HCT116 (cell line): ENCODE measurements around the gene MRPL42. TPM values are rescaled to one million over a fixed set of nuclear protein-coding genes. Genes with fewer than 3 reads are reported as not detected.

Experiments
- ATAC-seq: fragments of 200-7000 bp; cut with Tn5 transposase; 2 replicates; pipeline ENCODE4 v1.9.1; 2020; ENCODE audit warnings: mild to moderate bottlenecking, moderate library complexity
- BruUV-seq: library from RNA; stranded (reverse); fragments of 400-500 nt; replicated peaks from 2 replicates; lab custom pipeline; 2021; lab: Mats Ljungman, UMichigan
- CTCF ChIA-PET: fragments of 300-600 bp; sonication (Branson Sonifier 250); formaldehyde crosslinking; loops from one replicate; lab custom pipeline; 2021; ENCODE audit warnings: antibody characterized with exemption; lab: Charles Lee
- POLR2A ChIA-PET: fragments of 300-600, 350-600 bp; sonication (Branson Sonifier 250); formaldehyde crosslinking; loops from one replicate; lab custom pipeline; 2021; ENCODE audit warnings: antibody characterized with exemption; lab: Charles Lee
- RAD21 ChIA-PET, 2 experiments: fragments of 300-600 bp; sonication (Branson Sonifier 250); formaldehyde crosslinking; loops; one replicate each; lab custom pipeline; 2023; ENCODE audit warnings: low total read pairs in 2 of 2; ENCODE audit not compliant: uncharacterized antibody in 2 of 2, unreplicated experiment in 2 of 2, low non-redundant PET in 1 of 2; lab: Charles Lee
- DNase-seq: peaks from one replicate; pipeline ENCODE4 v3.0.0-alpha.2; 2010; ENCODE audit warnings: low read depth, low spot score
- H2AFZ ChIP-seq: fragments of 200-600 bp; shearing (Covaris generic), sonication (generic); 2 replicates; pipeline ENCODE4 v1.6.1; 2017; ENCODE audit warnings: low read depth, mixed run types, mixed read lengths, antibody characterized with exemption, low read length; ENCODE audit not compliant: poor library complexity, severe bottlenecking
- H3K27ac ChIP-seq: 2 replicates; pipeline ENCODE4 v1.5.1; 2012; ENCODE audit warnings: low read depth, low read length
- H3K27me3 ChIP-seq: fragments of 200-600 bp; sonication (generic); 2 replicates; pipeline ENCODE4 v1.6.1; 2016; ENCODE audit warnings: mixed run types, low read length, mixed read lengths; ENCODE audit not compliant: insufficient read depth
- H3K36me3 ChIP-seq, 2 experiments: fragments of 200-500 bp in 1 of 2; fragments of 200-600 bp in 1 of 2; sonication (Bioruptor generic) in 1 of 2; sonication (generic) in 1 of 2; 2 replicates each; pipeline versions ENCODE4 v1.5.1 to v1.6.1; 2014 to 2016; ENCODE audit warnings: low read length in 2 of 2, inconsistent platforms in 1 of 2, mixed read lengths in 1 of 2, mixed run types in 1 of 2; ENCODE audit not compliant: insufficient read depth in 2 of 2, control insufficient read depth in 1 of 2
- H3K4me1 ChIP-seq, 2 experiments: fragments of 200-600 bp in 1 of 2; sonication (generic) in 1 of 2; 2 replicates each; pipeline versions ENCODE4 v1.5.1 to v1.6.1; 2012 to 2017; ENCODE audit warnings: low read length in 2 of 2, inconsistent platforms in 1 of 2, mild to moderate bottlenecking in 1 of 2, mixed read lengths in 1 of 2, mixed run types in 1 of 2, moderate library complexity in 1 of 2; ENCODE audit not compliant: insufficient read depth in 2 of 2, control insufficient read depth in 1 of 2
- H3K4me2 ChIP-seq: fragments of 200-600 bp; sonication (generic); 2 replicates; pipeline ENCODE4 v1.6.1; 2017; ENCODE audit warnings: mixed run types, low read length, mixed read lengths
- H3K4me3 ChIP-seq, 2 experiments: fragments of 200-600 bp in 1 of 2; sonication (generic) in 1 of 2; replicated peaks in 1 of 2; 2 replicates each; pipeline ENCODE4 v1.5.1; 2011 to 2016; ENCODE audit warnings: low read length in 2 of 2, control low read depth in 1 of 2, low read depth in 1 of 2, mild to moderate bottlenecking in 1 of 2, mixed read lengths in 1 of 2, mixed run types in 1 of 2
- H3K79me2 ChIP-seq: fragments of 200-600 bp; sonication (generic); 2 replicates; pipeline ENCODE4 v1.6.1; 2017; ENCODE audit warnings: mild to moderate bottlenecking, mixed run types, low read length, moderate library complexity, mixed read lengths; ENCODE audit not compliant: insufficient read depth
- H3K9ac ChIP-seq: fragments of 200-600 bp; sonication (generic); 2 replicates; pipeline ENCODE4 v1.6.1; 2016; ENCODE audit warnings: low read length, mixed read lengths
- H3K9me2 ChIP-seq: fragments of 200-600 bp; sonication (generic), shearing (Covaris generic); 2 replicates; pipeline ENCODE4 v1.6.1; 2017; ENCODE audit warnings: mixed run types, mild to moderate bottlenecking, moderate library complexity; ENCODE audit not compliant: insufficient read depth
- H3K9me3 ChIP-seq, 2 experiments: fragments of 200-500 bp in 1 of 2; fragments of 200-600 bp in 1 of 2; sonication (Bioruptor generic) in 1 of 2; sonication (generic) in 1 of 2; 2 replicates each; pipeline ENCODE4 v1.6.1; 2014 to 2017; ENCODE audit warnings: low read length in 2 of 2, mixed read lengths in 2 of 2, inconsistent platforms in 1 of 2, low read depth in 1 of 2, mild to moderate bottlenecking in 1 of 2, mixed run types in 1 of 2, moderate library complexity in 1 of 2; ENCODE audit not compliant: control insufficient read depth in 1 of 2, insufficient read depth in 1 of 2
- H4K20me1 ChIP-seq: fragments of 200-600 bp; sonication (generic), shearing (Covaris generic); 2 replicates; pipeline ENCODE4 v1.6.1; 2017; ENCODE audit warnings: mixed run types, mild to moderate bottlenecking, moderate library complexity; ENCODE audit not compliant: insufficient read depth
- ATF3 ChIP-seq: IDR thresholded peaks from 2 replicates; pipeline ENCODE4 v1.6.1; 2012
- CBX3 ChIP-seq: IDR thresholded peaks from 2 replicates; pipeline ENCODE4 v1.6.1; 2012; ENCODE audit warnings: low read depth
- EZH2 ChIP-seq: fragments of 200-600 bp; sonication (generic); IDR thresholded peaks from 2 replicates; pipeline ENCODE4 v1.6.1; 2017; ENCODE audit warnings: antibody characterized with exemption, mixed run types
- EZH2phosphoT487 ChIP-seq: fragments of 200-600 bp; IDR thresholded peaks from 2 replicates; pipeline ENCODE4 v1.6.1; 2018; ENCODE audit warnings: antibody characterized with exemption, borderline replicate concordance
- FOSL1 ChIP-seq: IDR thresholded peaks from 2 replicates; pipeline ENCODE4 v1.6.1; 2012; ENCODE audit warnings: low read depth
- JUND ChIP-seq: IDR thresholded peaks from 2 replicates; pipeline ENCODE4 v1.6.1; 2012
- MAX ChIP-seq: IDR thresholded peaks from 2 replicates; pipeline ENCODE4 v1.6.1; 2012
- POLR2A ChIP-seq: IDR thresholded peaks from 2 replicates; pipeline ENCODE4 v1.7.0; 2011; ENCODE audit warnings: borderline replicate concordance; ENCODE audit not compliant: insufficient read depth, insufficient read length; ENCODE audit errors: extremely low read depth
- POLR2AphosphoS5 ChIP-seq: IDR thresholded peaks from 2 replicates; pipeline ENCODE4 v1.6.1; 2011; ENCODE audit warnings: mild to moderate bottlenecking, low read depth, low read length, moderate library complexity
- RAD21 ChIP-seq: IDR thresholded peaks from 2 replicates; pipeline ENCODE4 v1.6.1; 2012; ENCODE audit warnings: low read depth, mild to moderate bottlenecking
- SP1 ChIP-seq: IDR thresholded peaks from 2 replicates; pipeline ENCODE4 v1.6.1; 2012; ENCODE audit warnings: low read depth
- YY1 ChIP-seq: IDR thresholded peaks from 2 replicates; pipeline ENCODE4 v1.6.1; 2011; ENCODE audit warnings: low read length, low read depth, moderate library complexity, mild to moderate bottlenecking; ENCODE audit not compliant: insufficient replicate concordance; ENCODE audit errors: extremely low read depth
- ZNF274 ChIP-seq: fragments of 200-500 bp; sonication (Bioruptor generic); IDR thresholded peaks from 2 replicates; pipeline ENCODE4 v1.6.1; 2014; ENCODE audit warnings: mild to moderate bottlenecking, low read depth, low read length, inconsistent platforms
- intact Hi-C: fragments of 100-400 bp; cut with micrococcal nuclease; formaldehyde crosslinking; loops from 2 replicates; pipeline ENCODE4 v1.10.0; 2022
- total RNA-seq: library from RNA; stranded (reverse); gene quantifications from one replicate; pipeline ENCODE4 v1.2.1, GENCODE V29; 2021; ENCODE audit not compliant: unreplicated experiment
- TF ChIP-seq, protein P1 (sequence below): IDR thresholded peaks from 2 replicates; pipeline ENCODE4 v1.6.1; 2012; ENCODE audit warnings: low read depth
- TF ChIP-seq, protein P2 (sequence below), 3 experiments: fragments of 200-600 bp in 1 of 3; sonication (generic) in 1 of 3; IDR thresholded peaks in 2 of 3; conservative IDR thresholded peaks in 1 of 3; 2 replicates each; pipeline ENCODE4 v1.5.1; 2012 to 2017; ENCODE audit warnings: low read depth in 2 of 3, low read length in 2 of 3, antibody characterized with exemption in 1 of 3, borderline replicate concordance in 1 of 3, control low read depth in 1 of 3, mild to moderate bottlenecking in 1 of 3, mixed read lengths in 1 of 3, mixed run types in 1 of 3, moderate library complexity in 1 of 3; ENCODE audit not compliant: insufficient read depth in 1 of 3

MRPL42 gene
- total RNA-seq, 1 experiment from 2014 or later: 120 TPM

- Histone ChIP-seq H4K20me1 (no peaks in the 10 kb centered on the region), H3K36me3 (no peaks in the 10 kb centered on the region), H3K9me2 (no peaks in the 10 kb centered on the region), H2AFZ (no peak overlapping the region), H3K4me2 (no peak overlapping the region), H3K9me3 (0 out of 4 replicates have a peak, but pooled peaks cover 0 to 3% of the 10 kb centered on the region in 2 experiments), H3K79me2 (no peaks in the 10 kb centered on the region), H3K9ac (no peak overlapping the region), H3K4me1 (peaks cover 6 to 8% of the 10 kb centered on the region in 2 experiments; a peak in 3 of 4 replicates), H3K4me3 (no peak overlapping the region), H3K27ac (no peak overlapping the region), H3K27me3 (no peaks in the 10 kb centered on the region)
- TF ChIP-seq CBX3 (no peak), RAD21 (no peak), MAX (no peak), JUND (no peak), FOSL1 (no peak), ZNF274 (no peak), YY1 (no peak), EZH2 (no peak), SP1 (no peak), ATF3 (no peak), POLR2AphosphoS5 (no peak), EZH2phosphoT487 (no peak), POLR2A (no peak)
- TF ChIP-seq, protein P1, sequence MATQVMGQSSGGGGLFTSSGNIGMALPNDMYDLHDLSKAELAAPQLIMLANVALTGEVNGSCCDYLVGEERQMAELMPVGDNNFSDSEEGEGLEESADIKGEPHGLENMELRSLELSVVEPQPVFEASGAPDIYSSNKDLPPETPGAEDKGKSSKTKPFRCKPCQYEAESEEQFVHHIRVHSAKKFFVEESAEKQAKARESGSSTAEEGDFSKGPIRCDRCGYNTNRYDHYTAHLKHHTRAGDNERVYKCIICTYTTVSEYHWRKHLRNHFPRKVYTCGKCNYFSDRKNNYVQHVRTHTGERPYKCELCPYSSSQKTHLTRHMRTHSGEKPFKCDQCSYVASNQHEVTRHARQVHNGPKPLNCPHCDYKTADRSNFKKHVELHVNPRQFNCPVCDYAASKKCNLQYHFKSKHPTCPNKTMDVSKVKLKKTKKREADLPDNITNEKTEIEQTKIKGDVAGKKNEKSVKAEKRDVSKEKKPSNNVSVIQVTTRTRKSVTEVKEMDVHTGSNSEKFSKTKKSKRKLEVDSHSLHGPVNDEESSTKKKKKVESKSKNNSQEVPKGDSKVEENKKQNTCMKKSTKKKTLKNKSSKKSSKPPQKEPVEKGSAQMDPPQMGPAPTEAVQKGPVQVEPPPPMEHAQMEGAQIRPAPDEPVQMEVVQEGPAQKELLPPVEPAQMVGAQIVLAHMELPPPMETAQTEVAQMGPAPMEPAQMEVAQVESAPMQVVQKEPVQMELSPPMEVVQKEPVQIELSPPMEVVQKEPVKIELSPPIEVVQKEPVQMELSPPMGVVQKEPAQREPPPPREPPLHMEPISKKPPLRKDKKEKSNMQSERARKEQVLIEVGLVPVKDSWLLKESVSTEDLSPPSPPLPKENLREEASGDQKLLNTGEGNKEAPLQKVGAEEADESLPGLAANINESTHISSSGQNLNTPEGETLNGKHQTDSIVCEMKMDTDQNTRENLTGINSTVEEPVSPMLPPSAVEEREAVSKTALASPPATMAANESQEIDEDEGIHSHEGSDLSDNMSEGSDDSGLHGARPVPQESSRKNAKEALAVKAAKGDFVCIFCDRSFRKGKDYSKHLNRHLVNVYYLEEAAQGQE: no peak
- TF ChIP-seq, protein P2, sequence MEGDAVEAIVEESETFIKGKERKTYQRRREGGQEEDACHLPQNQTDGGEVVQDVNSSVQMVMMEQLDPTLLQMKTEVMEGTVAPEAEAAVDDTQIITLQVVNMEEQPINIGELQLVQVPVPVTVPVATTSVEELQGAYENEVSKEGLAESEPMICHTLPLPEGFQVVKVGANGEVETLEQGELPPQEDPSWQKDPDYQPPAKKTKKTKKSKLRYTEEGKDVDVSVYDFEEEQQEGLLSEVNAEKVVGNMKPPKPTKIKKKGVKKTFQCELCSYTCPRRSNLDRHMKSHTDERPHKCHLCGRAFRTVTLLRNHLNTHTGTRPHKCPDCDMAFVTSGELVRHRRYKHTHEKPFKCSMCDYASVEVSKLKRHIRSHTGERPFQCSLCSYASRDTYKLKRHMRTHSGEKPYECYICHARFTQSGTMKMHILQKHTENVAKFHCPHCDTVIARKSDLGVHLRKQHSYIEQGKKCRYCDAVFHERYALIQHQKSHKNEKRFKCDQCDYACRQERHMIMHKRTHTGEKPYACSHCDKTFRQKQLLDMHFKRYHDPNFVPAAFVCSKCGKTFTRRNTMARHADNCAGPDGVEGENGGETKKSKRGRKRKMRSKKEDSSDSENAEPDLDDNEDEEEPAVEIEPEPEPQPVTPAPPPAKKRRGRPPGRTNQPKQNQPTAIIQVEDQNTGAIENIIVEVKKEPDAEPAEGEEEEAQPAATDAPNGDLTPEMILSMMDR (IDR thresholded peaks at IDR 0.05 in 2 of 3, conservative IDR thresholded peaks at IDR 0.05 in 1 of 3; ENCODE audit: borderline replicate concordance in 1 of 3, insufficient read depth in 1 of 3, low read depth in 2 of 3, low read length in 2 of 3): no peak
- BruUV-seq: no TSS peak
- ChIA-PET POLR2A (no interaction called here), CTCF (no interaction called here), RAD21 (no interaction called here)
- ATAC-seq: no peak
- intact Hi-C loops: no loop called here
- no peak for DNase-seq
Observed at GRCh38 chr12:93447555-93448290, 19.6 kb upstream of the MRPL42 start.
